HEK293 (cell line): Measurements from ENCODE around the gene DCT.

ENCODE experiments used
- BCL11A ChIP-seq: fragments of 450-650 bp; formaldehyde crosslinking; IDR thresholded peaks from 2 replicates; pipeline ENCODE4 v1.5.1; 2016; ENCODE audit warnings: low read depth, missing biosample characterization, missing genetic modification characterization
- GFI1B ChIP-seq: fragments of 450-650 bp; formaldehyde crosslinking; IDR thresholded peaks from 2 replicates; pipeline ENCODE4 v1.5.1; 2016; ENCODE audit warnings: missing biosample characterization, missing genetic modification characterization
- MZF1 ChIP-seq: fragments of 450-650 bp; formaldehyde crosslinking; IDR thresholded peaks from 2 replicates; pipeline ENCODE4 v1.5.1; 2017; ENCODE audit warnings: missing biosample characterization, missing genetic modification characterization, borderline replicate concordance
- SP2 ChIP-seq: fragments of 450-650 bp; formaldehyde crosslinking; IDR thresholded peaks from 2 replicates; pipeline ENCODE4 v1.5.1; 2016; ENCODE audit warnings: missing biosample characterization, missing genetic modification characterization
- ZBTB20 ChIP-seq: fragments of 450-650 bp; formaldehyde crosslinking; IDR thresholded peaks from 2 replicates; pipeline ENCODE4 v1.5.1; 2016; ENCODE audit warnings: missing biosample characterization, missing genetic modification characterization
- ZFHX2 ChIP-seq: fragments of 450-650 bp; formaldehyde crosslinking; conservative IDR thresholded peaks from 2 replicates; pipeline ENCODE4 v1.5.1; 2016; ENCODE audit warnings: missing biosample characterization, missing genetic modification characterization
- ZFP69B ChIP-seq: fragments of 450-650 bp; formaldehyde crosslinking; IDR thresholded peaks from 2 replicates; pipeline ENCODE4 v1.5.1; 2016; ENCODE audit warnings: missing biosample characterization, missing genetic modification characterization
- ZNF132 ChIP-seq: fragments of 450-650 bp; formaldehyde crosslinking; IDR thresholded peaks from 2 replicates; pipeline ENCODE4 v1.5.1; 2017; ENCODE audit warnings: missing biosample characterization, missing genetic modification characterization, borderline replicate concordance
- ZNF274 ChIP-seq, 2 experiments: fragments of 200-500 bp in 1 of 2; fragments of 450-650 bp in 1 of 2; sonication (Bioruptor generic) in 1 of 2; formaldehyde crosslinking in 1 of 2; IDR thresholded peaks; 2 replicates each; pipeline versions ENCODE4 v1.5.1 to v1.6.1; 2014 to 2016; ENCODE audit warnings: borderline replicate concordance in 1 of 2, inconsistent platforms in 1 of 2, low read length in 1 of 2, missing biosample characterization in 1 of 2, missing genetic modification characterization in 1 of 2
- ZNF292 ChIP-seq: fragments of 450-650 bp; formaldehyde crosslinking; IDR thresholded peaks from 2 replicates; pipeline ENCODE4 v1.5.1; 2016; ENCODE audit warnings: low read depth, missing biosample characterization, missing genetic modification characterization, borderline replicate concordance
- TF ChIP-seq, protein P1 (sequence below): fragments of 450-650 bp; formaldehyde crosslinking; IDR thresholded peaks from 2 replicates; pipeline ENCODE4 v1.5.1; 2016; ENCODE audit warnings: missing biosample characterization, missing genetic modification characterization
- TF ChIP-seq, protein P2 (sequence below): fragments of 450-650 bp; formaldehyde crosslinking; IDR thresholded peaks from 2 replicates; pipeline ENCODE4 v1.5.1; 2016; ENCODE audit warnings: missing biosample characterization, missing genetic modification characterization
- TF ChIP-seq, protein P3 (sequence below): sonication (generic); formaldehyde crosslinking; IDR thresholded peaks from 2 replicates; pipeline ENCODE4 v1.8.1; 2022; ENCODE audit warnings: mild to moderate bottlenecking, moderate library complexity, missing genetic modification reagents
- TF ChIP-seq, protein P4 (sequence below): IDR thresholded peaks from 2 replicates; pipeline ENCODE4 v1.6.1; 2011; ENCODE audit warnings: mild to moderate bottlenecking, low read depth, low read length, borderline replicate concordance

DNA sequence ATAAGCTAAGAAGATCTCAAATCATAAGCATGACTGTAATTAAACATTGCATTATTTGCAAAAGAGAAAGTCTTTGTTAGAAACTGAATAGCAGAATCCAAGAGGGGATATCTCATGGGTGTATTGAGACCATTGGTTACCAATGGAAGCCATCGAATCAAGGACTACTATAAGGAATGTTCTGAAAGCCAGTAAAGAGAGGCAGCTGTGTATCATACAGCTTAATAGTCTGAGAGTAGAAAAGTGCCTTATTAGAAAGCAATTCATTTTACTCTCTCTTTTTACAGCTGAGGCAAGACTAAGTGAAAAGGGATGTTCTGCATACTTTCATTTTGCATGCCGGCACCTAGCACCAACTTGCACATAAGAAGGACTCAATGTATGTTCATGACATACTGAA, 7.6 kb upstream of the DCT start:
- TF ChIP-seq ZBTB20 (tag by site-specific recombination) (no peak), SP2 (tag by site-specific recombination) (no peak), ZFP69B (no peak), ZNF132 (tag by site-specific recombination) (no peak), MZF1 (tag by site-specific recombination) (no peak), ZNF274 (IDR thresholded peaks at IDR 0.05; ENCODE audit: low read length) (no peak), ZNF274 (tag by site-specific recombination; IDR thresholded peaks at IDR 0.05; ENCODE audit: borderline replicate concordance) (no peak), GFI1B (no peak), ZNF292 (tag by site-specific recombination) (no peak), ZFHX2 (tag by site-specific recombination) (no peak), BCL11A (no peak)
- TF ChIP-seq, protein P1, sequence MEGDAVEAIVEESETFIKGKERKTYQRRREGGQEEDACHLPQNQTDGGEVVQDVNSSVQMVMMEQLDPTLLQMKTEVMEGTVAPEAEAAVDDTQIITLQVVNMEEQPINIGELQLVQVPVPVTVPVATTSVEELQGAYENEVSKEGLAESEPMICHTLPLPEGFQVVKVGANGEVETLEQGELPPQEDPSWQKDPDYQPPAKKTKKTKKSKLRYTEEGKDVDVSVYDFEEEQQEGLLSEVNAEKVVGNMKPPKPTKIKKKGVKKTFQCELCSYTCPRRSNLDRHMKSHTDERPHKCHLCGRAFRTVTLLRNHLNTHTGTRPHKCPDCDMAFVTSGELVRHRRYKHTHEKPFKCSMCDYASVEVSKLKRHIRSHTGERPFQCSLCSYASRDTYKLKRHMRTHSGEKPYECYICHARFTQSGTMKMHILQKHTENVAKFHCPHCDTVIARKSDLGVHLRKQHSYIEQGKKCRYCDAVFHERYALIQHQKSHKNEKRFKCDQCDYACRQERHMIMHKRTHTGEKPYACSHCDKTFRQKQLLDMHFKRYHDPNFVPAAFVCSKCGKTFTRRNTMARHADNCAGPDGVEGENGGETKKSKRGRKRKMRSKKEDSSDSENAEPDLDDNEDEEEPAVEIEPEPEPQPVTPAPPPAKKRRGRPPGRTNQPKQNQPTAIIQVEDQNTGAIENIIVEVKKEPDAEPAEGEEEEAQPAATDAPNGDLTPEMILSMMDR (tag by site-specific recombination), result no peak
- TF ChIP-seq, protein P2, sequence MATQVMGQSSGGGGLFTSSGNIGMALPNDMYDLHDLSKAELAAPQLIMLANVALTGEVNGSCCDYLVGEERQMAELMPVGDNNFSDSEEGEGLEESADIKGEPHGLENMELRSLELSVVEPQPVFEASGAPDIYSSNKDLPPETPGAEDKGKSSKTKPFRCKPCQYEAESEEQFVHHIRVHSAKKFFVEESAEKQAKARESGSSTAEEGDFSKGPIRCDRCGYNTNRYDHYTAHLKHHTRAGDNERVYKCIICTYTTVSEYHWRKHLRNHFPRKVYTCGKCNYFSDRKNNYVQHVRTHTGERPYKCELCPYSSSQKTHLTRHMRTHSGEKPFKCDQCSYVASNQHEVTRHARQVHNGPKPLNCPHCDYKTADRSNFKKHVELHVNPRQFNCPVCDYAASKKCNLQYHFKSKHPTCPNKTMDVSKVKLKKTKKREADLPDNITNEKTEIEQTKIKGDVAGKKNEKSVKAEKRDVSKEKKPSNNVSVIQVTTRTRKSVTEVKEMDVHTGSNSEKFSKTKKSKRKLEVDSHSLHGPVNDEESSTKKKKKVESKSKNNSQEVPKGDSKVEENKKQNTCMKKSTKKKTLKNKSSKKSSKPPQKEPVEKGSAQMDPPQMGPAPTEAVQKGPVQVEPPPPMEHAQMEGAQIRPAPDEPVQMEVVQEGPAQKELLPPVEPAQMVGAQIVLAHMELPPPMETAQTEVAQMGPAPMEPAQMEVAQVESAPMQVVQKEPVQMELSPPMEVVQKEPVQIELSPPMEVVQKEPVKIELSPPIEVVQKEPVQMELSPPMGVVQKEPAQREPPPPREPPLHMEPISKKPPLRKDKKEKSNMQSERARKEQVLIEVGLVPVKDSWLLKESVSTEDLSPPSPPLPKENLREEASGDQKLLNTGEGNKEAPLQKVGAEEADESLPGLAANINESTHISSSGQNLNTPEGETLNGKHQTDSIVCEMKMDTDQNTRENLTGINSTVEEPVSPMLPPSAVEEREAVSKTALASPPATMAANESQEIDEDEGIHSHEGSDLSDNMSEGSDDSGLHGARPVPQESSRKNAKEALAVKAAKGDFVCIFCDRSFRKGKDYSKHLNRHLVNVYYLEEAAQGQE (tag by site-specific recombination), result no peak
- TF ChIP-seq, protein P3, sequence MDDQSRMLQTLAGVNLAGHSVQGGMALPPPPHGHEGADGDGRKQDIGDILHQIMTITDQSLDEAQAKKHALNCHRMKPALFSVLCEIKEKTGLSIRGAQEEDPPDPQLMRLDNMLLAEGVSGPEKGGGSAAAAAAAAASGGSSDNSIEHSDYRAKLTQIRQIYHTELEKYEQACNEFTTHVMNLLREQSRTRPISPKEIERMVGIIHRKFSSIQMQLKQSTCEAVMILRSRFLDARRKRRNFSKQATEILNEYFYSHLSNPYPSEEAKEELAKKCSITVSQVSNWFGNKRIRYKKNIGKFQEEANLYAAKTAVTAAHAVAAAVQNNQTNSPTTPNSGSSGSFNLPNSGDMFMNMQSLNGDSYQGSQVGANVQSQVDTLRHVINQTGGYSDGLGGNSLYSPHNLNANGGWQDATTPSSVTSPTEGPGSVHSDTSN (CRISPR knock-in tag), result no peak
- TF ChIP-seq, protein P4, sequence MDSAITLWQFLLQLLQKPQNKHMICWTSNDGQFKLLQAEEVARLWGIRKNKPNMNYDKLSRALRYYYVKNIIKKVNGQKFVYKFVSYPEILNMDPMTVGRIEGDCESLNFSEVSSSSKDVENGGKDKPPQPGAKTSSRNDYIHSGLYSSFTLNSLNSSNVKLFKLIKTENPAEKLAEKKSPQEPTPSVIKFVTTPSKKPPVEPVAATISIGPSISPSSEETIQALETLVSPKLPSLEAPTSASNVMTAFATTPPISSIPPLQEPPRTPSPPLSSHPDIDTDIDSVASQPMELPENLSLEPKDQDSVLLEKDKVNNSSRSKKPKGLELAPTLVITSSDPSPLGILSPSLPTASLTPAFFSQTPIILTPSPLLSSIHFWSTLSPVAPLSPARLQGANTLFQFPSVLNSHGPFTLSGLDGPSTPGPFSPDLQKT, result no peak
